Liver (tissue), 9 donors: ENCODE measurements around the gene BMAL1. TPM values are rescaled to one million over a fixed set of nuclear protein-coding genes. Genes with fewer than 3 reads are reported as not detected.

Experiments
- DNase-seq: peaks from one replicate; pipeline ENCODE4 v3.0.0-alpha.2; 2017; ENCODE audit warnings: low spot score
- H3K27ac ChIP-seq, 2 donors: one replicate each; pipeline ENCODE4 v1.7.0; 2013; ENCODE audit warnings: inconsistent platforms in 2 of 2, low read length in 2 of 2, control low read depth in 1 of 2, low read depth in 1 of 2, mild to moderate bottlenecking in 1 of 2
- H3K27me3 ChIP-seq, 4 donors: one replicate each; pipeline versions ENCODE4 v1.6.1 to v1.7.0; 2013; ENCODE audit warnings: low read length in 3 of 4, inconsistent platforms in 1 of 4, mild to moderate bottlenecking in 1 of 4, moderate library complexity in 1 of 4; ENCODE audit not compliant: control insufficient read depth in 4 of 4, insufficient read depth in 4 of 4
- H3K36me3 ChIP-seq, 4 donors: one replicate each; pipeline versions ENCODE4 v1.6.1 to v1.7.0; 2013; ENCODE audit warnings: low read length in 3 of 4, mild to moderate bottlenecking in 3 of 4, low read depth in 1 of 4, moderate library complexity in 1 of 4; ENCODE audit not compliant: control insufficient read depth in 4 of 4, insufficient read depth in 3 of 4
- H3K4me1 ChIP-seq, 4 donors: one replicate each; pipeline versions ENCODE4 v1.6.1 to v1.7.0; 2013; ENCODE audit warnings: low read length in 3 of 4, mild to moderate bottlenecking in 3 of 4, moderate library complexity in 1 of 4; ENCODE audit not compliant: control insufficient read depth in 4 of 4, insufficient read depth in 4 of 4
- H3K4me3 ChIP-seq, 3 donors: one replicate each; pipeline versions ENCODE4 v1.6.1 to v1.7.0; 2013; ENCODE audit warnings: low read length in 3 of 3, control low read depth in 1 of 3, low read depth in 1 of 3, mild to moderate bottlenecking in 1 of 3
- H3K9ac ChIP-seq, 2 donors: one replicate each; pipeline ENCODE4 v1.7.0; 2013; ENCODE audit warnings: low read length in 2 of 2, mild to moderate bottlenecking in 2 of 2, moderate library complexity in 2 of 2, control low read depth in 1 of 2, low read depth in 1 of 2
- H3K9me3 ChIP-seq, 4 donors: one replicate each; pipeline versions ENCODE4 v1.6.1 to v1.7.0; 2013; ENCODE audit warnings: low read length in 3 of 4; ENCODE audit not compliant: control insufficient read depth in 4 of 4
- EGR1 ChIP-seq, 2 donors: IDR thresholded peaks; 2 replicates each; pipeline ENCODE4 v1.6.1; 2016 to 2018; ENCODE audit warnings: antibody characterized with exemption in 2 of 2, low read depth in 2 of 2
- FOXA1 ChIP-seq: IDR thresholded peaks from 2 replicates; pipeline ENCODE4 v1.6.1; 2016; ENCODE audit warnings: antibody characterized with exemption
- GABPA ChIP-seq, 2 donors: IDR thresholded peaks in 1 of 2; conservative IDR thresholded peaks in 1 of 2; 2 replicates each; pipeline ENCODE4 v1.6.1; 2016; ENCODE audit warnings: antibody characterized with exemption in 2 of 2, mild to moderate bottlenecking in 1 of 2, moderate library complexity in 1 of 2
- HNF4A ChIP-seq, 2 donors: conservative IDR thresholded peaks; 2 replicates each; pipeline ENCODE4 v1.6.1; 2016; ENCODE audit warnings: antibody characterized with exemption in 2 of 2, mild to moderate bottlenecking in 2 of 2
- HNF4G ChIP-seq: IDR thresholded peaks from 2 replicates; pipeline ENCODE4 v1.6.1; 2016; ENCODE audit warnings: antibody characterized with exemption
- JUND ChIP-seq, 2 donors: IDR thresholded peaks; 2 replicates each; pipeline ENCODE4 v1.6.1; 2016; ENCODE audit warnings: antibody characterized with exemption in 2 of 2
- NR2F2 ChIP-seq: IDR thresholded peaks from 2 replicates; pipeline ENCODE4 v1.6.1; 2016; ENCODE audit warnings: antibody characterized with exemption
- RAD21 ChIP-seq, 2 donors: IDR thresholded peaks; 2 replicates each; pipeline ENCODE4 v1.6.1; 2016; ENCODE audit warnings: antibody characterized with exemption in 2 of 2, mild to moderate bottlenecking in 2 of 2
- RXRA ChIP-seq, 2 donors: IDR thresholded peaks; 2 replicates each; pipeline ENCODE4 v1.6.1; 2017 to 2018; ENCODE audit warnings: antibody characterized with exemption in 2 of 2, mild to moderate bottlenecking in 1 of 2
- TAF1 ChIP-seq: conservative IDR thresholded peaks from 2 replicates; pipeline ENCODE4 v1.6.1; 2016; ENCODE audit warnings: antibody characterized with exemption, mild to moderate bottlenecking
- YY1 ChIP-seq: IDR thresholded peaks from 2 replicates; pipeline ENCODE4 v1.6.1; 2016; ENCODE audit warnings: antibody characterized with exemption, mild to moderate bottlenecking
- WGBS: extraction: QIAGEN DNeasy Blood & Tissue Kit; methylation state at CpG from one replicate; pipeline ENCODE4 v1.1.7; 2013; 5-methylcytosine and 5-hydroxymethylcytosine counted together
- polyA plus RNA-seq, 2 donors: library from polyadenylated mRNA; stranded (reverse) in 1 of 2; unstranded in 1 of 2; fragments of 200-250 nt in 1 of 2; fragments of >200 nt in 1 of 2; fragmentation: Nextera tagmentation in 1 of 2; extraction: Ambion mirVana in 1 of 2; gene quantifications; one replicate each; pipeline versions ENCODE4 v1.2.1 to v1.2.3, GENCODE V29; 2013 to 2015
- total RNA-seq, 2 donors: library from RNA; depleted of rRNA; stranded (reverse); fragments of >200 nt; gene quantifications; one replicate each; pipeline ENCODE4 v1.2.3, GENCODE V29; 2014
- TF ChIP-seq, protein P1 (sequence below): IDR thresholded peaks from 2 replicates; pipeline ENCODE4 v1.6.1; 2016; ENCODE audit warnings: antibody characterized with exemption
- TF ChIP-seq, protein P2 (sequence below): IDR thresholded peaks from 2 replicates; pipeline ENCODE4 v1.6.1; 2016; ENCODE audit warnings: antibody characterized with exemption
- TF ChIP-seq, protein P3 (sequence below): IDR thresholded peaks from 2 replicates; pipeline ENCODE4 v1.6.1; 2016; ENCODE audit warnings: antibody characterized with exemption, mild to moderate bottlenecking
- TF ChIP-seq, protein P4 (sequence below): fragments of 150-350 bp; IDR thresholded peaks from 2 replicates; pipeline ENCODE4 v1.5.1; 2017; ENCODE audit warnings: improper control_type of control experiment, low read depth, low read length; ENCODE audit not compliant: missing input control
- TF ChIP-seq, protein P5 (sequence below): IDR thresholded peaks from 2 replicates; pipeline ENCODE4 v1.6.1; 2016; ENCODE audit warnings: antibody characterized with exemption
- donor health status: healthy.
- donor health status: healthy.
- donor health status: healthy.
- donor health status: healthy.
- donor health status: healthy.

BMAL1 gene
- total and polyA plus RNA-seq, 4 donors = 4.7 to 39.0 (median 15.0) TPM

DNA sequence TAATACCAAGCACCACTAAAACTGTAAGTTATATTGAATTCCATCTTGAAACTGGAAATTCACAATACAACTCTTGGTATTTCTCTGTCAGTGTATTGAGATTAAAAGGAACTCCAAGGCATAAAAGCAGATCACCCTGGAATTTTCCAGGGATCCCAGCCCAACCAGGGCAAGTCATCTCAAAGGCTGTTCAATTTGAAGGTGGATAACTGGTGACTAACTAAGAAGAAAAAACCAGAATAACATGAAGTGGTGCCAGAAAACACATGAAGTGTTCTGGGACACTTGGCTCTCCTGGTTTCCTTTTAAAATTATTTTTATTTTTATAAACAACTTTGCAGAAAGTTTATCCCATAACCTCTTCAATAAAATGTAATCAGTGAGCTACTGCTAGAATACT is 7.8 kb upstream of the BMAL1 start:
- Histone ChIP-seq H3K36me3 (no peaks in the 10 kb centered on the region), H3K27me3 (no peaks in the 10 kb centered on the region), H3K4me1 (no peaks in the 10 kb centered on the region), H3K27ac (no peak overlapping the region), H3K9ac (no peak overlapping the region), H3K4me3 (no peak overlapping the region), H3K9me3 (no peaks in the 10 kb centered on the region)
- no peak for TF ChIP-seq HNF4G
- TF ChIP-seq, protein P1, sequence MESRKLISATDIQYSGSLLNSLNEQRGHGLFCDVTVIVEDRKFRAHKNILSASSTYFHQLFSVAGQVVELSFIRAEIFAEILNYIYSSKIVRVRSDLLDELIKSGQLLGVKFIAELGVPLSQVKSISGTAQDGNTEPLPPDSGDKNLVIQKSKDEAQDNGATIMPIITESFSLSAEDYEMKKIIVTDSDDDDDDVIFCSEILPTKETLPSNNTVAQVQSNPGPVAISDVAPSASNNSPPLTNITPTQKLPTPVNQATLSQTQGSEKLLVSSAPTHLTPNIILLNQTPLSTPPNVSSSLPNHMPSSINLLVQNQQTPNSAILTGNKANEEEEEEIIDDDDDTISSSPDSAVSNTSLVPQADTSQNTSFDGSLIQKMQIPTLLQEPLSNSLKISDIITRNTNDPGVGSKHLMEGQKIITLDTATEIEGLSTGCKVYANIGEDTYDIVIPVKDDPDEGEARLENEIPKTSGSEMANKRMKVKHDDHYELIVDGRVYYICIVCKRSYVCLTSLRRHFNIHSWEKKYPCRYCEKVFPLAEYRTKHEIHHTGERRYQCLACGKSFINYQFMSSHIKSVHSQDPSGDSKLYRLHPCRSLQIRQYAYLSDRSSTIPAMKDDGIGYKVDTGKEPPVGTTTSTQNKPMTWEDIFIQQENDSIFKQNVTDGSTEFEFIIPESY = no peak
- no peak for TF ChIP-seq RAD21 (IDR thresholded peaks at IDR 0.05)
- TF ChIP-seq TAF1 = no peak
- TF ChIP-seq HNF4A (conservative IDR thresholded peaks at IDR 0.05) = no peak
- no peak for TF ChIP-seq RXRA (IDR thresholded peaks at IDR 0.05)
- TF ChIP-seq JUND (IDR thresholded peaks at IDR 0.05) = no peak
- TF ChIP-seq, protein P2, sequence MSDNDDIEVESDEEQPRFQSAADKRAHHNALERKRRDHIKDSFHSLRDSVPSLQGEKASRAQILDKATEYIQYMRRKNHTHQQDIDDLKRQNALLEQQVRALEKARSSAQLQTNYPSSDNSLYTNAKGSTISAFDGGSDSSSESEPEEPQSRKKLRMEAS = no peak
- no peak for TF ChIP-seq EGR1 (IDR thresholded peaks at IDR 0.05; ENCODE audit: low read depth in 2 of 2)
- no peak for TF ChIP-seq YY1
- no peak for TF ChIP-seq FOXA1
- TF ChIP-seq, protein P3, sequence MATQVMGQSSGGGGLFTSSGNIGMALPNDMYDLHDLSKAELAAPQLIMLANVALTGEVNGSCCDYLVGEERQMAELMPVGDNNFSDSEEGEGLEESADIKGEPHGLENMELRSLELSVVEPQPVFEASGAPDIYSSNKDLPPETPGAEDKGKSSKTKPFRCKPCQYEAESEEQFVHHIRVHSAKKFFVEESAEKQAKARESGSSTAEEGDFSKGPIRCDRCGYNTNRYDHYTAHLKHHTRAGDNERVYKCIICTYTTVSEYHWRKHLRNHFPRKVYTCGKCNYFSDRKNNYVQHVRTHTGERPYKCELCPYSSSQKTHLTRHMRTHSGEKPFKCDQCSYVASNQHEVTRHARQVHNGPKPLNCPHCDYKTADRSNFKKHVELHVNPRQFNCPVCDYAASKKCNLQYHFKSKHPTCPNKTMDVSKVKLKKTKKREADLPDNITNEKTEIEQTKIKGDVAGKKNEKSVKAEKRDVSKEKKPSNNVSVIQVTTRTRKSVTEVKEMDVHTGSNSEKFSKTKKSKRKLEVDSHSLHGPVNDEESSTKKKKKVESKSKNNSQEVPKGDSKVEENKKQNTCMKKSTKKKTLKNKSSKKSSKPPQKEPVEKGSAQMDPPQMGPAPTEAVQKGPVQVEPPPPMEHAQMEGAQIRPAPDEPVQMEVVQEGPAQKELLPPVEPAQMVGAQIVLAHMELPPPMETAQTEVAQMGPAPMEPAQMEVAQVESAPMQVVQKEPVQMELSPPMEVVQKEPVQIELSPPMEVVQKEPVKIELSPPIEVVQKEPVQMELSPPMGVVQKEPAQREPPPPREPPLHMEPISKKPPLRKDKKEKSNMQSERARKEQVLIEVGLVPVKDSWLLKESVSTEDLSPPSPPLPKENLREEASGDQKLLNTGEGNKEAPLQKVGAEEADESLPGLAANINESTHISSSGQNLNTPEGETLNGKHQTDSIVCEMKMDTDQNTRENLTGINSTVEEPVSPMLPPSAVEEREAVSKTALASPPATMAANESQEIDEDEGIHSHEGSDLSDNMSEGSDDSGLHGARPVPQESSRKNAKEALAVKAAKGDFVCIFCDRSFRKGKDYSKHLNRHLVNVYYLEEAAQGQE = no peak
- TF ChIP-seq, protein P4, sequence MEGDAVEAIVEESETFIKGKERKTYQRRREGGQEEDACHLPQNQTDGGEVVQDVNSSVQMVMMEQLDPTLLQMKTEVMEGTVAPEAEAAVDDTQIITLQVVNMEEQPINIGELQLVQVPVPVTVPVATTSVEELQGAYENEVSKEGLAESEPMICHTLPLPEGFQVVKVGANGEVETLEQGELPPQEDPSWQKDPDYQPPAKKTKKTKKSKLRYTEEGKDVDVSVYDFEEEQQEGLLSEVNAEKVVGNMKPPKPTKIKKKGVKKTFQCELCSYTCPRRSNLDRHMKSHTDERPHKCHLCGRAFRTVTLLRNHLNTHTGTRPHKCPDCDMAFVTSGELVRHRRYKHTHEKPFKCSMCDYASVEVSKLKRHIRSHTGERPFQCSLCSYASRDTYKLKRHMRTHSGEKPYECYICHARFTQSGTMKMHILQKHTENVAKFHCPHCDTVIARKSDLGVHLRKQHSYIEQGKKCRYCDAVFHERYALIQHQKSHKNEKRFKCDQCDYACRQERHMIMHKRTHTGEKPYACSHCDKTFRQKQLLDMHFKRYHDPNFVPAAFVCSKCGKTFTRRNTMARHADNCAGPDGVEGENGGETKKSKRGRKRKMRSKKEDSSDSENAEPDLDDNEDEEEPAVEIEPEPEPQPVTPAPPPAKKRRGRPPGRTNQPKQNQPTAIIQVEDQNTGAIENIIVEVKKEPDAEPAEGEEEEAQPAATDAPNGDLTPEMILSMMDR = no peak
- TF ChIP-seq NR2F2 = no peak
- no peak for TF ChIP-seq GABPA (IDR thresholded peaks at IDR 0.05 in 1 of 2, conservative IDR thresholded peaks at IDR 0.05 in 1 of 2)
- DNase-seq = no peak

DNA sequence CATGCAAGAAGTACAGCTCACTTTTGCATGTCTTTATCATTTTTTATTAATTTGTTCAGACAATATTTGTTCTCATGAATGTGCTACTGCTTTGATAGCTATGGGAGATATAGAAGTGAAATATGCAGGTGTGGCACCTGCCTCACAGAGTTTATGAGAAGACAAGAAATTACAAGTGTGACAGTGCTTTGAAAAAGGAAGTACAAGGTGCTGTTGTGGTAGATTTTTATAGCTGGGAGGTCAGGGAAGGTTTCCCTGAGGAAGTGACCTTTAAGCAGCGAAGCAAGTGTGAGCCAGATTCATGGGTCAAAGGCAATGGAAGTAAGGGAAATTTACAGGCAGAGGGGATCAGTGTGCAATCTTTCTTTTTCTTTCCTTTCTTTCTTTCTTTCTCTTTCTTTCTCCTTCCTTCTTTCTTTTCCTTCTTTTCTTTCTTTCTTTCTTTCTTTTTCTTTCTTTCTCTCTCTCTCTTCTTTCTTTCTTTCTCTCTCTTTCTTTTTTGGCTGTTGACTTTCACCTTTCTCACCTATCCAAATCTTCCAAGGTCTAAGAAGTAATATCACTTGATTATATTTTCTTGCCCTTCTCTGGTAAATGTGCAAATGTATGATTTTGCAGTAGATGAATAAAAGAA is 6.4 kb upstream of the BMAL1 start:
- 78% methylated on average over 1 of the region's 1 CpG for WGBS
- TF ChIP-seq, protein P5, sequence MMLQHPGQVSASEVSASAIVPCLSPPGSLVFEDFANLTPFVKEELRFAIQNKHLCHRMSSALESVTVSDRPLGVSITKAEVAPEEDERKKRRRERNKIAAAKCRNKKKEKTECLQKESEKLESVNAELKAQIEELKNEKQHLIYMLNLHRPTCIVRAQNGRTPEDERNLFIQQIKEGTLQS = no peak
- Histone ChIP-seq H3K27me3 (no peaks in the 10 kb centered on the region), H3K36me3 (no peaks in the 10 kb centered on the region), H3K27ac (no peak overlapping the region), H3K9ac (no peak overlapping the region), H3K9me3 (no peaks in the 10 kb centered on the region), H3K4me3 (no peak overlapping the region), H3K4me1 (peaks cover 0 to 2% (median under 1%) of the 10 kb centered on the region in 4 donors)
- no peak for DNase-seq
